ENCODE measurements around the gene GHDC. TPM values are rescaled to one million over a fixed set of nuclear protein-coding genes. Genes with fewer than 3 reads are reported as not detected.

Gene GHDC
- total and polyA plus RNA-seq, 2 donors from 2014 or later: 37.0 to 41.2 TPM

DNA sequence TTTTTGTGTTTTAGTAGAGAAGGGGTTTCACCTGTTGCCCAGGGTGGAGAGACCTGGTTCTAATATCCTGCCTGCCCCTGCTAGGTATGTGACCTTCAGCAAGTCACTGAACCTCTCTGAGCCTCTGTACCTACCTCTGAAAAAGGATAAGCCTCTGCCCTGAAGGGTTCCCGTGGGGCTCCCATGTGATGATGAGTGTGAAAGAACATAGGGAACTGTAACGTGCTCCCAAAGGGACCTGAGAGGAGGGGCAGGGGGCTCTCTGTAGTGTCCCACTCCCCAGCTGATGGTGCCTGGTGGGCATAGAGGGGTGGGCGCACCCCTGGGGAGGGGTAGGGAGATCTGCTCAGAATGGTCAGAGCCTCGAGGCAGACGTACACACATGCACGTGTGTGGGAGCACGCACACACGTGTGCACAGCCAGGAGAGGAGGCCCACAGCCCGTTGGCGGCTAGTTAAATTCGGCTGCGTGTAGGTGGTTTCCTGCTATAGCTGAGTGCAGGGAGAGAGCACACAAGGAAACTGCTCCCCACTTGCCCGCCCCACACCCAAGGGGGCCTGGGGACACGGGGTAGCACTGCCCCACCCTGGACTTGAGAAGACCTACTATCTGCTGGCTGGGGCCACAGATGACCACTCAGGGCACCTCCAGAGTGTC is 20.0 kb downstream of the GHDC start:
- TF ChIP-seq, protein P1, sequence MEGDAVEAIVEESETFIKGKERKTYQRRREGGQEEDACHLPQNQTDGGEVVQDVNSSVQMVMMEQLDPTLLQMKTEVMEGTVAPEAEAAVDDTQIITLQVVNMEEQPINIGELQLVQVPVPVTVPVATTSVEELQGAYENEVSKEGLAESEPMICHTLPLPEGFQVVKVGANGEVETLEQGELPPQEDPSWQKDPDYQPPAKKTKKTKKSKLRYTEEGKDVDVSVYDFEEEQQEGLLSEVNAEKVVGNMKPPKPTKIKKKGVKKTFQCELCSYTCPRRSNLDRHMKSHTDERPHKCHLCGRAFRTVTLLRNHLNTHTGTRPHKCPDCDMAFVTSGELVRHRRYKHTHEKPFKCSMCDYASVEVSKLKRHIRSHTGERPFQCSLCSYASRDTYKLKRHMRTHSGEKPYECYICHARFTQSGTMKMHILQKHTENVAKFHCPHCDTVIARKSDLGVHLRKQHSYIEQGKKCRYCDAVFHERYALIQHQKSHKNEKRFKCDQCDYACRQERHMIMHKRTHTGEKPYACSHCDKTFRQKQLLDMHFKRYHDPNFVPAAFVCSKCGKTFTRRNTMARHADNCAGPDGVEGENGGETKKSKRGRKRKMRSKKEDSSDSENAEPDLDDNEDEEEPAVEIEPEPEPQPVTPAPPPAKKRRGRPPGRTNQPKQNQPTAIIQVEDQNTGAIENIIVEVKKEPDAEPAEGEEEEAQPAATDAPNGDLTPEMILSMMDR (IDR thresholded peaks at IDR 0.05; ENCODE audit: borderline replicate concordance, extremely low read depth, insufficient read depth): no peak
- DNase-seq (no peak), FAIRE-seq (no peak)
- intact Hi-C loops (cut with DNase I): no loop called here
- Histone ChIP-seq H3K9me3 (ENCODE audit: control insufficient read depth in 2 of 3, insufficient read depth in 1 of 3, low read length in 3 of 3) (no peaks in the 10 kb centered on the region), H3K4me1 (ENCODE audit: control insufficient read depth in 2 of 3, insufficient read depth in 2 of 3, low read depth in 1 of 3, low read length in 3 of 3) (no peaks in the 10 kb centered on the region), H3K27ac (ENCODE audit: low read depth in 2 of 2, low read length in 2 of 2) (no peak overlapping the region), H3K36me3 (ENCODE audit: control insufficient read depth in 2 of 3, insufficient read depth in 3 of 3, low read length in 3 of 3) (no peaks in the 10 kb centered on the region), H3K4me3 (ENCODE audit: low read length in 3 of 3) (no peak overlapping the region), H3K27me3 (ENCODE audit: control insufficient read depth, insufficient read depth, low read length) (no peaks in the 10 kb centered on the region), H3K9ac (ENCODE audit: low read length in 3 of 3) (no peak overlapping the region)

DNA sequence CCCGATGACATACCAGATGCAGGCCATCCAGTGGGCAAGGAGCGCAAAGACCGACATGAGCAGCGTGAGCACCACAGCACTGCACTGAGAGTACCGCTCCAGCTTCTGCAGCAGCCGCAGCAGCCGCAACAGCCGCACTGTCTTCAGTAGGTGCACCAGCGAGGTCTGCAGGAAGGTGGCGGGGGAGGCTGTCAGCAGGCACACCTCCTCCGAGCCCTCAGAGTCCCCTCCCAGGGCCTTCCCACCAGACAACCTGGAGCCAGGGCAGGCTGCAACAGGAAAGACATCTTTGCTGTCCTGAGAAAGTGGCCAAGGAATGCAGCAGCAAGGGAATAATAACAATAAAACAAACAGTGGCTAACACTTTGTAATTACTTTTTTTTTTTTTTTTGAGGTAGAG is 22.5 kb downstream of the GHDC start:
- Histone ChIP-seq H3K27me3 (ENCODE audit: control insufficient read depth, insufficient read depth, low read length) (no peaks in the 10 kb centered on the region), H3K4me1 (ENCODE audit: control insufficient read depth in 2 of 3, insufficient read depth in 2 of 3, low read depth in 1 of 3, low read length in 3 of 3) (no peaks in the 10 kb centered on the region), H3K27ac (ENCODE audit: low read depth in 2 of 2, low read length in 2 of 2) (no peak overlapping the region), H3K9ac (ENCODE audit: low read length in 3 of 3) (no peak overlapping the region), H3K36me3 (ENCODE audit: control insufficient read depth in 2 of 3, insufficient read depth in 3 of 3, low read length in 3 of 3) (no peaks in the 10 kb centered on the region), H3K4me3 (ENCODE audit: low read length in 3 of 3) (no peak overlapping the region), H3K9me3 (ENCODE audit: control insufficient read depth in 2 of 3, insufficient read depth in 1 of 3, low read length in 3 of 3) (no peaks in the 10 kb centered on the region)
- DNase-seq: peak in 3 of 5 donors; percentile 22 to 43 (median 29)
- intact Hi-C loops (cut with DNase I): no loop called here
- FAIRE-seq: no peak
- TF ChIP-seq, protein P1 (IDR thresholded peaks at IDR 0.05; ENCODE audit: borderline replicate concordance, extremely low read depth, insufficient read depth): no peak

DNA sequence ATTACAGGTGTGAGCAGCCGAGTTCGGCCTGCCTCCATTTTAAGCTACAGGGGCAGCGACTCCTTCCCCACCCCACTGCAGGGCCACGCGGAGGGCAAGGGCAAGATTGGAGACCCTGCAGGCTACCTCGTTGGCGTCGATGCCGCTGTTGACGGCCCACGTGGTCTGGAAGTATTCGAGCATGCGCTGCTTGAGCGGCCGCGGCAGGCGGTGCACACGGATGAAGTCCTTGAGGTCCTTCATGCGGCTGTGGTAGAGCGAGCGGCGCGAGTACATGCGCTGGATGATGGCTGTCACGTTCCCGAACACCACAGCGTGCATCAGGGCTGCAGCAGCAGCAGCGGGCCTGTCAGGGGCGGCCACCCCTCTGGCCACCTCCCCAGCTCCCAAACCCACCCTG is 24.9 kb downstream of the GHDC start:
- H3K27me3 ChIP-seq (ENCODE audit: control insufficient read depth, insufficient read depth, low read length): no peaks in the 10 kb centered on the region
- H3K36me3 ChIP-seq (ENCODE audit: control insufficient read depth in 2 of 3, insufficient read depth in 3 of 3, low read length in 3 of 3): no peaks in the 10 kb centered on the region
- intact Hi-C loops (cut with DNase I): no loop called here
- DNase-seq (no peak), FAIRE-seq (no peak)
- H3K4me3 ChIP-seq (ENCODE audit: low read length in 3 of 3): no peak overlapping the region
- TF ChIP-seq, protein P1 (IDR thresholded peaks at IDR 0.05; ENCODE audit: borderline replicate concordance, extremely low read depth, insufficient read depth): no peak
- H3K4me1 ChIP-seq (ENCODE audit: control insufficient read depth in 2 of 3, insufficient read depth in 2 of 3, low read depth in 1 of 3, low read length in 3 of 3): no peaks in the 10 kb centered on the region
- no peak overlapping the region for H3K27ac ChIP-seq (ENCODE audit: low read depth in 2 of 2, low read length in 2 of 2)
- H3K9me3 ChIP-seq (ENCODE audit: control insufficient read depth in 2 of 3, insufficient read depth in 1 of 3, low read length in 3 of 3): no peaks in the 10 kb centered on the region
- no peak overlapping the region for H3K9ac ChIP-seq (ENCODE audit: low read length in 3 of 3)

DNA sequence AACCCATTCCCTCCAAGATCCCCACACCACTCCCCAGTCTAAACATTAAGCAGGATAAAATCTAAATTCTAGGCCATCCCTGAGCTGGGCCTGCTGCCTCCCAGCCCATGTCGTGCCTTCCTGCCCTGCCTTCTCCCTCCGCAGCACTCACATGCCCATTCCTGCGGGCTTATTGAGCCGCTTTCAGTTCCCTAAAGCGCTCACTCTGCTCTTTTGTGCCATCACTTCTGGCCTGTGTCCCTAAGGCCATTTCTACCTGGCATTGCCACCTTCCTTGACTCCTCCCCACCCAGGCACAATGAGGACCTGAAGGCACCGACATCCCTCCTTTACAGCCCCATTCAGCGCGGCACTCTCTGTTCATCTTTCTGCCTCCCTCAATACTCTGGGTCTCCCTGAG is 26.5 kb downstream of the GHDC start:
- FAIRE-seq (no peak), DNase-seq (no peak)
- no peak overlapping the region for H3K27ac ChIP-seq (ENCODE audit: low read depth in 2 of 2, low read length in 2 of 2)
- no peaks in the 10 kb centered on the region for H3K4me1 ChIP-seq (ENCODE audit: control insufficient read depth in 2 of 3, insufficient read depth in 2 of 3, low read depth in 1 of 3, low read length in 3 of 3)
- intact Hi-C loops (cut with DNase I): no loop called here
- H3K36me3 ChIP-seq (ENCODE audit: control insufficient read depth in 2 of 3, insufficient read depth in 3 of 3, low read length in 3 of 3): no peaks in the 10 kb centered on the region
- H3K9ac ChIP-seq (ENCODE audit: low read length in 3 of 3): no peak overlapping the region
- H3K27me3 ChIP-seq (ENCODE audit: control insufficient read depth, insufficient read depth, low read length): no peaks in the 10 kb centered on the region
- H3K9me3 ChIP-seq (ENCODE audit: control insufficient read depth in 2 of 3, insufficient read depth in 1 of 3, low read length in 3 of 3): no peaks in the 10 kb centered on the region
- TF ChIP-seq, protein P1 (IDR thresholded peaks at IDR 0.05; ENCODE audit: borderline replicate concordance, extremely low read depth, insufficient read depth): no peak
- no peak overlapping the region for H3K4me3 ChIP-seq (ENCODE audit: low read length in 3 of 3)

Data from kidney (tissue), 14 donors.